GM12891 (cell line): ENCODE results near the gene C19orf73.
"Not testable (repeated sequence)": the region's sequence is repeated elsewhere in the genome, so short reads cannot be mapped to it uniquely, and the experiment has no call there.

Experiments
- PAX5 ChIP-seq: IDR thresholded peaks from 2 replicates; pipeline ENCODE4 v1.6.1; 2011; ENCODE audit warnings: low read length, moderate library complexity, mild to moderate bottlenecking; ENCODE audit not compliant: insufficient read depth, severe bottlenecking
- POLR2A ChIP-seq: IDR thresholded peaks from 2 replicates; pipeline ENCODE4 v1.6.1; 2011; ENCODE audit warnings: low read depth, low read length, control low read depth
- POLR2AphosphoS5 ChIP-seq: IDR thresholded peaks from 2 replicates; pipeline ENCODE4 v1.6.1; 2011; ENCODE audit warnings: low read depth, low read length, control low read depth

DNA sequence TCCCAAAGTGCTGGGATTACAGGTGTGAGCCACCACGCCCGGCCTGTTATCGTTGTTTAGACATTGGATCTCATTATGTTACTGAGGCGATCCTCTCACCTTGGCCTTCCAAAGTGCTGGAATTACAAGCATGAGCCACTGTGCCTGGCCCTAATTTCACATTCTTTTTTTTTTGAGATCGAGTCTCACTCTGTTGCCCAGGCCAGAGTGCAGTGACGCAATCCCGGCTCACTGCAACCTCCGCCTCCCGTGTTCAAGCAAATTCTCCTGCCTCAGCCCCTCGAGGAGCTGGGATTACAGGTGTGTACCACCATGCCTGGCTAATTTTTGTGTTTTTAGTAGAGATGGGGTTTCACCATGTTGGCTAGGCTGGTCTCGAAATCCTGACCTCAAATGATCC, 4.3 kb upstream of the C19orf73 start:
- TF ChIP-seq POLR2AphosphoS5, POLR2A, PAX5: not testable (repeated sequence)
